ENCODE data around the gene RFX7.

GRCh38 chr15:56217341-56217740 lies 26.3 kb downstream of the RFX7 start:
- TF ChIP-seq CTCF (IDR thresholded peaks at IDR 0.05; ENCODE audit: insufficient read depth, low read length, poor library complexity, severe bottlenecking) (no peak), EZH2phosphoT487 (conservative IDR thresholded peaks at IDR 0.05; ENCODE audit: low read length) (no peak)

Measured in SU-DHL-6 (cell line).